Measurements from ENCODE around the gene SERPINB7.

DNA sequence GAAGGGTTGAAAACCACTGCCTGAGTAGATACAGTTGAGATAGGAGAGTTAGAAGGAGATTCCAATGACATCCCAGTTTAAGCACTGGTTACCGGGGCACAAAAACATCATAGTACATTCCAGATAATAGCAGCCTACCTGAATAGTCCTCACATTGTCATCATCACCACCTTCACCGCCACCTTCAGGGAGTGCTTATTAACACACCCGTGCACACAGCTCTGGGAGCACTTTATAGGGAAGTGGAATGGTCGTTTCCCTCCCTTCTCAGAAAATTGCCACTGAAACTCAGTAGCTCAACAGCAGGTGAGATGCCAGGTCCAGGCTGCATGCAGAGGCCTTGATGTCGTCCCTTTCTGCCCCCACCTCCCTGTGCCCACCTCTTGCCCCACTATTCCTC lies 8.2 kb downstream of the SERPINB7 start:
- no peak for TF ChIP-seq POLR2A (IDR thresholded peaks at IDR 0.05)
- TF ChIP-seq, protein P1, sequence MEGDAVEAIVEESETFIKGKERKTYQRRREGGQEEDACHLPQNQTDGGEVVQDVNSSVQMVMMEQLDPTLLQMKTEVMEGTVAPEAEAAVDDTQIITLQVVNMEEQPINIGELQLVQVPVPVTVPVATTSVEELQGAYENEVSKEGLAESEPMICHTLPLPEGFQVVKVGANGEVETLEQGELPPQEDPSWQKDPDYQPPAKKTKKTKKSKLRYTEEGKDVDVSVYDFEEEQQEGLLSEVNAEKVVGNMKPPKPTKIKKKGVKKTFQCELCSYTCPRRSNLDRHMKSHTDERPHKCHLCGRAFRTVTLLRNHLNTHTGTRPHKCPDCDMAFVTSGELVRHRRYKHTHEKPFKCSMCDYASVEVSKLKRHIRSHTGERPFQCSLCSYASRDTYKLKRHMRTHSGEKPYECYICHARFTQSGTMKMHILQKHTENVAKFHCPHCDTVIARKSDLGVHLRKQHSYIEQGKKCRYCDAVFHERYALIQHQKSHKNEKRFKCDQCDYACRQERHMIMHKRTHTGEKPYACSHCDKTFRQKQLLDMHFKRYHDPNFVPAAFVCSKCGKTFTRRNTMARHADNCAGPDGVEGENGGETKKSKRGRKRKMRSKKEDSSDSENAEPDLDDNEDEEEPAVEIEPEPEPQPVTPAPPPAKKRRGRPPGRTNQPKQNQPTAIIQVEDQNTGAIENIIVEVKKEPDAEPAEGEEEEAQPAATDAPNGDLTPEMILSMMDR (IDR thresholded peaks at IDR 0.05 in 8 of 11, conservative IDR thresholded peaks at IDR 0.05 in 3 of 11), result no peak
- no peak for TF ChIP-seq POLR2AphosphoS5 (IDR thresholded peaks at IDR 0.05)

All from spleen (tissue), 7 donors.